ENCODE measurements around the gene PROS1.

- TF ChIP-seq EZH2 (IDR thresholded peaks at IDR 0.05; ENCODE audit: low read length, missing control alignments): no peak
- TF ChIP-seq, protein P1, sequence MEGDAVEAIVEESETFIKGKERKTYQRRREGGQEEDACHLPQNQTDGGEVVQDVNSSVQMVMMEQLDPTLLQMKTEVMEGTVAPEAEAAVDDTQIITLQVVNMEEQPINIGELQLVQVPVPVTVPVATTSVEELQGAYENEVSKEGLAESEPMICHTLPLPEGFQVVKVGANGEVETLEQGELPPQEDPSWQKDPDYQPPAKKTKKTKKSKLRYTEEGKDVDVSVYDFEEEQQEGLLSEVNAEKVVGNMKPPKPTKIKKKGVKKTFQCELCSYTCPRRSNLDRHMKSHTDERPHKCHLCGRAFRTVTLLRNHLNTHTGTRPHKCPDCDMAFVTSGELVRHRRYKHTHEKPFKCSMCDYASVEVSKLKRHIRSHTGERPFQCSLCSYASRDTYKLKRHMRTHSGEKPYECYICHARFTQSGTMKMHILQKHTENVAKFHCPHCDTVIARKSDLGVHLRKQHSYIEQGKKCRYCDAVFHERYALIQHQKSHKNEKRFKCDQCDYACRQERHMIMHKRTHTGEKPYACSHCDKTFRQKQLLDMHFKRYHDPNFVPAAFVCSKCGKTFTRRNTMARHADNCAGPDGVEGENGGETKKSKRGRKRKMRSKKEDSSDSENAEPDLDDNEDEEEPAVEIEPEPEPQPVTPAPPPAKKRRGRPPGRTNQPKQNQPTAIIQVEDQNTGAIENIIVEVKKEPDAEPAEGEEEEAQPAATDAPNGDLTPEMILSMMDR (conservative IDR thresholded peaks at IDR 0.05 in 1 of 2, IDR thresholded peaks at IDR 0.05 in 1 of 2; ENCODE audit: low read depth in 1 of 2, low read length in 2 of 2): no peak
These were observed at the start of gene PROS1 for GRCh38 chr3:93973131-93974126.

Data from fibroblast of lung (primary cell).